ENCODE data around the gene ABTB2.

- no peak for TF ChIP-seq EZH2 (IDR thresholded peaks at IDR 0.05; ENCODE audit: insufficient read depth, poor library complexity, severe bottlenecking)
- TF ChIP-seq EZH2phosphoT487 (IDR thresholded peaks at IDR 0.05; ENCODE audit: insufficient read depth, low read depth): no peak
Observed at GRCh38 chr11:34280945-34281872, 76.6 kb downstream of the ABTB2 start.

Data from GM23248 (cell line).